Neural crest cell (in vitro differentiated cells): Measurements from ENCODE around the gene MVP. TPM values are rescaled to one million over a fixed set of nuclear protein-coding genes. Genes with fewer than 3 reads are reported as not detected.

Experiments used
- DNase-seq: peaks from one replicate; pipeline ENCODE4 v3.0.0; 2021; ENCODE audit warnings: low read depth, mixed read lengths, low spot score
- H3K27ac Mint-ChIP-seq: one replicate; pipeline ENCODE4 v1.8.0; 2021; ENCODE audit warnings: mild to moderate bottlenecking, mixed read lengths; ENCODE audit not compliant: unreplicated experiment
- H3K27me3 Mint-ChIP-seq: 2 replicates; pipeline ENCODE4 v1.8.0; 2021; ENCODE audit warnings: low read depth, mild to moderate bottlenecking, mixed read lengths
- H3K36me3 Mint-ChIP-seq: 2 replicates; pipeline ENCODE4 v1.8.0; 2021; ENCODE audit warnings: low read depth, mild to moderate bottlenecking, mixed read lengths
- H3K4me1 Mint-ChIP-seq: 2 replicates; pipeline ENCODE4 v1.8.0; 2021; ENCODE audit warnings: mixed read lengths
- H3K4me3 Mint-ChIP-seq: one replicate; pipeline ENCODE4 v1.8.0; 2021; ENCODE audit warnings: mild to moderate bottlenecking, mixed read lengths
- H3K9me3 Mint-ChIP-seq: 2 replicates; pipeline ENCODE4 v1.8.0; 2021; ENCODE audit warnings: mixed read lengths
- total RNA-seq: library from RNA; stranded (reverse); gene quantifications from 2 replicates; pipeline ENCODE4 v1.2.1, GENCODE V29; 2021
- TF ChIP-seq, protein P1 (sequence below): fragments of 200-600 bp; sonication (generic); conservative IDR thresholded peaks from 2 replicates; pipeline ENCODE4 v1.5.0; 2021; ENCODE audit warnings: antibody characterized with exemption, mild to moderate bottlenecking

MVP gene
- total RNA-seq, 1 donor from 2014 or later: 1.6 TPM

DNA sequence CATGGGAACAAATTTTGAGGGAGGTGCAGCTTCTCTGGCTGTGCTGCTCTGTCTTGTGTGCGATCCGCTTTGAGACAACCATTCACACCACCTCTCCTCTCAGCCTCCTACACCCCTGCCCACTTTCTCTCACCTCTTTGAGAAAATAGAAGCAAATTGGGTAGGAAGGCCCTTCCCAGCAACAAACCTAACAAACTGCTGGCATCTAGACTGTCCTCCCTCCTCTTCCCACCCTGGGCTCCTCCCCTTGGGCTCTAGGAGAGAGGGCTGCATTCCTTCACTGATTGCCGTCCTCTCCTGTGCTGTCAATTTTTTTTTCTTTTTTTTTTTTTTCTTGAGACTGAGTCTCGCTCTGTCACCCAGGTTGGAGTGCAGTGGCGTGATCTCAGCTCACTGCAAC, 29.2 kb downstream of the MVP start:
- Mint-ChIP-seq H3K9me3 (no peaks in the 10 kb centered on the region), H3K27ac (no peak overlapping the region), H3K4me3 (no peak overlapping the region), H3K36me3 (no peaks in the 10 kb centered on the region), H3K27me3 (no peaks in the 10 kb centered on the region), H3K4me1 (no peaks in the 10 kb centered on the region)
- TF ChIP-seq, protein P1, sequence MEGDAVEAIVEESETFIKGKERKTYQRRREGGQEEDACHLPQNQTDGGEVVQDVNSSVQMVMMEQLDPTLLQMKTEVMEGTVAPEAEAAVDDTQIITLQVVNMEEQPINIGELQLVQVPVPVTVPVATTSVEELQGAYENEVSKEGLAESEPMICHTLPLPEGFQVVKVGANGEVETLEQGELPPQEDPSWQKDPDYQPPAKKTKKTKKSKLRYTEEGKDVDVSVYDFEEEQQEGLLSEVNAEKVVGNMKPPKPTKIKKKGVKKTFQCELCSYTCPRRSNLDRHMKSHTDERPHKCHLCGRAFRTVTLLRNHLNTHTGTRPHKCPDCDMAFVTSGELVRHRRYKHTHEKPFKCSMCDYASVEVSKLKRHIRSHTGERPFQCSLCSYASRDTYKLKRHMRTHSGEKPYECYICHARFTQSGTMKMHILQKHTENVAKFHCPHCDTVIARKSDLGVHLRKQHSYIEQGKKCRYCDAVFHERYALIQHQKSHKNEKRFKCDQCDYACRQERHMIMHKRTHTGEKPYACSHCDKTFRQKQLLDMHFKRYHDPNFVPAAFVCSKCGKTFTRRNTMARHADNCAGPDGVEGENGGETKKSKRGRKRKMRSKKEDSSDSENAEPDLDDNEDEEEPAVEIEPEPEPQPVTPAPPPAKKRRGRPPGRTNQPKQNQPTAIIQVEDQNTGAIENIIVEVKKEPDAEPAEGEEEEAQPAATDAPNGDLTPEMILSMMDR: no peak
- DNase-seq: no peak

GRCh38 chr16:29850998-29851397, 30.7 kb downstream of the MVP start:
- Mint-ChIP-seq H3K27ac (no peak overlapping the region), H3K4me1 (no peaks in the 10 kb centered on the region), H3K4me3 (no peak overlapping the region), H3K36me3 (no peaks in the 10 kb centered on the region), H3K9me3 (no peaks in the 10 kb centered on the region), H3K27me3 (no peaks in the 10 kb centered on the region)
- TF ChIP-seq, protein P1: no peak
- DNase-seq: no peak

DNA sequence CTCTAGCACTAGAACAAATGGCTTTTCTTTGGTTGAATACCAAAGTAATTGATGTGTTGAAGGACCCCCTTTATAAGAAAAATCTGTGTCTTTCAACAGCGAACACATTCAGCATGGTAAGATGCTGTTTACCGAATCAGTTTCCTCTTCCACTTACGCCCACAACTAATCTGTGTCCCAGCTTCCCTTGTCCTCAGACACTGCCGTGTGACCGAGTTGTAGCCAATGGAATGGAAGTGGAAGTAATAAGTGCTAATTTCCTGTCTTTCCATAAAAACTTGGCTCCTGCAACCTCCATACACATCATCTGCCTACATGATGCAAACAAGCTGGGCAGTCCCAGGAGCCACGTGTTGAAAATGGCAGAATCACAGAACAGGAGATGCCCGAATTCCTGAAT, 32.4 kb downstream of the MVP start:
- H3K4me1 Mint-ChIP-seq: no peaks in the 10 kb centered on the region
- no peaks in the 10 kb centered on the region for H3K9me3 Mint-ChIP-seq
- DNase-seq: no peak
- no peak overlapping the region for H3K27ac Mint-ChIP-seq
- no peaks in the 10 kb centered on the region for H3K27me3 Mint-ChIP-seq
- TF ChIP-seq, protein P1: no peak
- H3K36me3 Mint-ChIP-seq: no peaks in the 10 kb centered on the region
- no peak overlapping the region for H3K4me3 Mint-ChIP-seq

DNA sequence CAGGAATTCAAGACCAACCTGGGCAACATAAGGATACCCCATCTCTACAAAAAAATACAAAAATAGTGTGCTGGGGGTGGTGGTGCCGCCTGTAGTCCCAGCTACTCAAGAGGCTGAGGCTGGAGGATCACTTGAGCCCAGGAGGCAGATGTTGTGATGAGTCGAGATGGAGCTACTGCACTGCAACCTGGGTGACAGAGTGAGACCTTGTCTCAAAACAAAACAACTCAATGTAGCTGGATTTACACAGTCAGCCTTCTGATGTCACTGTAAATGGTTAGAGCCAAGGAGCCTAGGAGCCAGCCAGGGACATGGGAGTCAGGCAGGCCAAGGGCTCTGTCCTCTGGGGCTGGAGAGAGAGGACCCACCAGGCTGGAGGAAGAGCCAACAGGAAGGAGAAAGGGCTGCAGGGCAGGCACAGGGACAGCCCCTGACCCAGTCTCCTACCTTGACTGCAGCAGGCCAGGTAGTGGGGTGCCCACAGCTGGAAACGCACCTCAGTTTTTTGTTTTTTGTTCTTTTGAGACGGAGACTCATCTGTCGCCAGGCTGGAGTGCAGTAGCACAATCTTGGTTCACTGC, 34.3 kb downstream of the MVP start:
- Mint-ChIP-seq H3K27ac (no peak overlapping the region), H3K36me3 (no peaks in the 10 kb centered on the region), H3K4me1 (no peaks in the 10 kb centered on the region), H3K27me3 (no peaks in the 10 kb centered on the region), H3K4me3 (no peak overlapping the region), H3K9me3 (no peaks in the 10 kb centered on the region)
- DNase-seq: no peak
- TF ChIP-seq, protein P1: no peak

GRCh38 chr16:29857133-29857760, 37.0 kb downstream of the MVP start:
- no peaks in the 10 kb centered on the region for H3K36me3 Mint-ChIP-seq

More at GRCh38 chr16:29857133-29857760, 37.0 kb downstream of the MVP start:
- Mint-ChIP-seq H3K27ac (no peak overlapping the region), H3K4me3 (peak overlapping the region; percentile 52), H3K9me3 (no peaks in the 10 kb centered on the region), H3K4me1 (peaks cover 9% of the 10 kb centered on the region), H3K27me3 (no peaks in the 10 kb centered on the region)
- no peak for DNase-seq
- TF ChIP-seq, protein P1: no peak
